ENCODE measurements around the gene SLC7A5. TPM values are rescaled to one million over a fixed set of nuclear protein-coding genes. Genes with fewer than 3 reads are reported as not detected.
A peak's percentile ranks its signal among the peaks of the same experiment; 100 is the strongest.
"Not testable (repeated sequence)": the region's sequence is repeated elsewhere in the genome, so short reads cannot be mapped to it uniquely, and the experiment has no call there.

SLC7A5 gene
- total RNA-seq, 1 experiment from 2014 or later: 24.5 TPM

DNA sequence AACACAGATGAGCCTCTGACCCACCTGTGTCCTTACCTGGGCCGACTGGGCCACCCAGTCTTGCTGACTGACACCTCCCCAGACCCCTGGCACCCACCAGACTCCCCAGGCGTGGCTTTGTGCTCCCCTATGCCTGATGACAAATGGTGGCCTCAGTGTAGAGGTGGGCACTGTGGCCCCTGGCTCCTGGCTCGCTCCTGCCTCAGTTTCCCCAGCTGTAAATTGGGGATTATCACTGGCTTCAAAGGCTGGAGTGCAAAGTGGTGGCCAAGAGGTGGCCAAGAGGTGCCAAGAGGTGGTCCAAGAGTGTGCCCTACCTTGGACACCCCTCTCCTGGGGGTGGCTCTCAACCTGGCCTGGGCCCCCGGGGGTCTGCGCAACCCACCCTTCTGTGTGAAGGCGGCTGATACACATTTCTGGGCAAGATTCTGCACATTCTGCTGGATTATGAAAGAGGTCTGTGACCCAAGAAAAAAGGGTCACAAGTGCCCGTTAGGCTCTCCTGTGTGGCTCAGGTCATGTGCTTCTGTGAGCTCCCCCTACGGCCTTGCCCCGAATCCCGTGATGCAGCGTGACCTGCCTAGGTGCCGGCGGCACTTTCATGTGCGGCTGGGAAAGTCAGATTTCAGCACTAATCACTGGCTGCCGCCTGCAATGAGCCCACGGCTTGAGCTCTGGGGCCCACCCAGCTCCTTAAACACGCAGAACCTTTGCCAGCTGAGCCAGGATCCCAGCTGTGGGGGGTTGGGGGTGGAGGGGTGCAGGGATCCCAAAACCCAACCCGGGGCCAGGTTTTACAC lies 7.8 kb downstream of the SLC7A5 start:
- DNase-seq (ENCODE audit: low read depth): not testable (repeated sequence)

- DNase-seq (ENCODE audit: low read depth): peak; percentile 86
Observed at GRCh38 chr16:87860553-87861299, 8.6 kb downstream of the SLC7A5 start.

DNA sequence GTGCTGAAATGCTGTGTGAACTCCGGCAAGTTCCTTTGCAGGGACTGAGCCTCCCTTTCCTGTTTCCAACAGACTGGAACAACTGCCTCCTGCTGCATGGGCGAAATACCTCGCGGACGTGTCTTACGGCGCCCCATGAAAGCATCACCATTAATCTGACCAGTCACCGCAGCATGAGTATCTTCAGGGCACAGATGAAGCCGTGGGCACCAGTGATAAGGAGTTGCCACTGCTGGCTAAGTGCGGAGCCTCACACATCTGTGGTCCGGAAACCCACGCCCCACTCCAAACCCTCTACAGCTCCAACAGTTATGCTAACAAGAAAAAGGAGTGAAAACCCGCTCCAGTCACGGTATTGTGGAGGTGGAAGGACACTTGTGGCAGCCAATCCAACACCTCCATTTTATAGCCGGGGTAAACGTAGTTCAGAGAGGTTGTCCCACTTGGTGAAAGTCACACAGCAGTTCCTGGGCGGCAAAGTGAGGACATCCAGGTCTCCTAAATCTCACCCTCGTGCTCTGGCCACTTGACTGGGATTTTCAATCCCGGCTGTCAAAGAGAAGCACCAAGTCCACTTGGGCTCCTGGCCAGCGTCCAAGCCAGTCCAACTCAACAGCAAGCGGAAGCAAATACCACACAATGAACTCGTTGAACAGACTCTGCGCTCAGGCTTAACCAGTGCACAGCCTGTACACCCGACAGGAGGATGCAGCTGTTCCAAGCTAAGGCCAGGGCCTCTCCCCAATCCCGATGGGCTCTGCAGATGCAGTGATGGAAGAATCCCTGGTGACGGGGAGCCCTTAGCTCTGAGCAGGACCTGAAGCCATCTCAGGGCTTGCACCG lies 10.9 kb downstream of the SLC7A5 start:
- peak; percentile 74 for DNase-seq (ENCODE audit: low read depth)

DNA sequence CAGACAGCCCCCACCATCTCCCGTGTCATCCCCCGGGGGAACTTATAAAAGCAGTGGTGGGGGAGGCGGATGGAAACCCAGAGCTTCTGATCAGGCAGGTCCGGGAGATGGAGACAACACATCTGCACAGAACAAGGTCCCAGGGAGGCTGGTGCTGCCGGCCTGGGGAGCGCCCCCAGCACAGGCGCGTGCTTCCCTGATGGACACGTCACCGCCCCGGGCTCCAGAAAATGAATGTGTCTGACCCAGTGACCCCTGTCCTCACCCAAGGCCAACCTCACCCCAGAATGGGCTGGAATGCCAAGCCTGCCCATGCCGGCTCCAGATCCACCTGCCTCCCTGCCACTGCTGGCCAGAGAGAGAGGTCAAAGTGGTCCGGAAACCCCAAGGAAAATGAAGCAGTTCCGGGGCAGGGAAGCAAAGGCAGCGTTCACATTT lies 12.5 kb downstream of the SLC7A5 start:
- DNase-seq (ENCODE audit: low read depth): peak; percentile 80

DNA sequence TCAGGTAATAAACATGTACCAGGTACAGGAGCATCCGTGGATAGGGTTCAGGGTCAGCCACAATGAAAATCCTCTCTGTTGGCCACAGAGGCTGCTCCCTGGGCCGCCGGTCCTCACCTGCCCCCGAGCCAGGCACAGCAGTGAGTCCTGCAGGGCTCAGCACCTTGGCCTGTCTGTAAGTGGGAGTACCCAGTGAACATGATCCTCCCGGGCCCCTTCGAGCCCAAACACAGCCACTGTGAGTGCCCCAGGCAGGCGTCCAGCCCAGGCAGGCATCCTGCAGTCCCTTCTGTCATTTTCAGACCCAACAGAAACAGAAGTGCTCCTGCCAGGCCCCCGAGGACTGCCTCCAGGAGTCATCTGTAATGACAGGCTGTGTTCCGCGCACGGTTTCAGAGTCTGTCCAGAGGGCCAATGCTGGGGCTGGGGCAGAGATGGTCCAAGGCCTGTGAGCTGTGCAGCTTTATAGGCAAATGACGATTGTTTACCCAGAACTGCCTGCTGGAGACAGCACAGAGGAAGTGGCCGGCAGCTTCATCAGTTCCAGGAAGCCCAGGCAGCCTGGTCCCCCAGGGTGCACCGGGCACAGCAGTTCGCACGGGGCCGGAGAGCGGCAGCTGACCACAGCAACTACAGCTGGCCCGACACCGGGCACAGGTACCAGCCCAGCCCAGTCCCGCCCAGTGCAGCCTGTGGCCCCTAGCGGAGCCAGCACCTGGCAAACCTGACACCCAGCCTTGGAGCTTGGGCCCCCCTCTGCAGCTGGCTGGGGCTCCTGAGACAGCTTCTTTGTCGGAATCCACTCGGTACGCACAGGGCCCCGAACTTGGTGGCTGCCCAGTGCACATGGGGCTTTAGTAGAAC lies 13.2 kb downstream of the SLC7A5 start:
- DNase-seq (ENCODE audit: low read depth): peak; percentile 66

- DNase-seq (ENCODE audit: low read depth): no peak
Observed at GRCh38 chr16:87854907-87855683, 14.2 kb downstream of the SLC7A5 start.

DNA sequence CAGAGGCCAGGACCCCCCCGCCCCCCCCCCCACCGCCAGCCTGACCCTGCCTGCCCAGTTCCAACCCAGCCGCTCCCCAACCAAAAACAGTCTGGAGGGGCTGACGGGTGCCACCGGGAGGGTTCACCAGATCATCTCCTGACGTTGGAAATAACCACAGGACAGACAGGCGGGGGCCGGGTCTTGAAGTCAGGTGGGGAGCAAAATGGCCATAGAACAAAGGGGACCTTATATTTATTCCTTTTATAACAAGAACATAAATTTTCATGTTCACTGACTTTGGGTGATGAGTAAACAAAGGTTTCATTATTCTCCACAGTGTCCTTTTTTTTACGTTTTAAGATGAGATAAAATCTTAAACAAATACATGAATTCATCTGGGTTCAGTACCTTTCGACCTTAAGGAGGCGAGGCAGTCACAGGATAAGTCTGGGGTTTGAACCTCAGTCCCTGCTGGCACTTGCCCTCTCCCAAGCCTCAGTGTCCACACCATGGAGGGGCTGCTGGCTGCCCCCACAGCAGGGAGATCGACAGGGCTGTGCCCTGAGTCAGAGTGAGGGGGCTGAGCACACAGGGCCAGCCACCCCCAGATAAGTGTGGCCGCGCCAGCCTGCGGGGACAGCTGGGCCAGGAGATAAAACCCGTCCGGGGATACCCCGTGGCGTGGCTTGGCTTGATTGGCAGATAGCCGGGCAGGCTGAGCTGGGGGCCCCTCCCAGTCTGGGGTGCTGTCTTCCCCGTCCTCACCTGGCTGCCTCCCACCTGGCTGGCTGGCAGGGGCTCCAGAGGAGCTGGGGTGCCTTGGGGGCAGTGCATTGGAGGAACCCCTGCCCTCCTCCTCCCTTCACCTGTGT lies 15.0 kb downstream of the SLC7A5 start:
- no peak for DNase-seq (ENCODE audit: low read depth)

DNA sequence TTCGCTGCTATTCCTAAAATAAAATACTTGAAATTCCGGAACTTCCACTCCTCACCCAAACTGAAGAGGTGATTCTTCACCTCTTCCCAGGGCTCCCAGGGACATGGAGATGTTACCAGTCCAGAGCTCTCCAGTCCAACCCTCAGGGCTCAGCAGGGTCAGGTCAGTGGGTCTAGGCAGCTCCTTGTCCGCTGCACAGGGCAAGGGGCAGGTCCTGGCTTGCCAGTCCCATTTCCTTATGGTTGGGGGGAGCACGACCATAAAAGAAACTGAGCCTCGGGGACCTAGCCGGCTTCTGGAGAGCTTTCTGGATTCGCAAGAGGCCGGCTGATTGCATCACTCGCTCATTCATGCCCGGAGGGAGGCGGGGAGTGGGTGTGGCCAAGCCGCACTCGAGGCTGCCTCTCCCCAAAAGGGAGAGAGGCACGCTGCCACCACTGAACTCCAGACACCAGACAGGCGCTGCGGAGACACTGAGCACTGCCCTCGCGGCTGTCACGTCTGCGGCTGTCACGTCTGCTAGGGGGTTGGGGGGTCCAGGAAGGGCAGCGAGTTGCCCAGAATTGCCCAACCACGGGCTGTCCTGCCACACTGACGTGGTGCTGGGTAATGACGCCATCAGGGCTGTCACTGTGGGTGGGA lies 15.8 kb downstream of the SLC7A5 start:
- DNase-seq (ENCODE audit: low read depth): peak; percentile 84

DNA sequence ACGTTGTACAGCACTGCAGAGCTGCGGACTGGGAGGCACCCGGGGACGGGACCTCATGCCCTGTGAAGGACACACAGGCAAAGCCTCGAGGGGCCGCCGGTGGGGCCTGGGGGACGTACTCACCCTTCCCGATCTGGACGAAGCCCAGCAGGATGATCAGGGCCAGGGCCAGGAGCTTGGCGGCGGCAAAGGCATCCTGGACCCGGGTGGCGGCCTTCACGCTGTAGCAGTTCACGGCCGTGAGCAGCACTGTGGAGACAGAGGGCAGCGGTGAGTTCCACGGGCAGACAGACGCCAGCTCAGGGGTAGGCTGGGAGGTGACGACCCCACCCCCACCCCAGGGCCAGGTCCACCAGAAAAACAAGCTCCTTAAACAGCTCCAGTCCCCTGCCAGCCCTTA lies 17.7 kb downstream of the SLC7A5 start:
- DNase-seq (ENCODE audit: low read depth): no peak

GRCh38 chr16:87851141-87851587 lies 18.1 kb downstream of the SLC7A5 start:
- no peak for DNase-seq (ENCODE audit: low read depth)

- peak; percentile 26 for DNase-seq (ENCODE audit: low read depth)
Observed at GRCh38 chr16:87850009-87851006, 19.0 kb downstream of the SLC7A5 start.

- DNase-seq (ENCODE audit: low read depth): no peak
Observed at GRCh38 chr16:87849419-87850008, 19.8 kb downstream of the SLC7A5 start.

GRCh38 chr16:87848676-87849345 lies 20.5 kb downstream of the SLC7A5 start:
- DNase-seq (ENCODE audit: low read depth): no peak

- no peak for DNase-seq (ENCODE audit: low read depth)
Observed at GRCh38 chr16:87847785-87848675, 21.3 kb downstream of the SLC7A5 start.

GRCh38 chr16:87847467-87847784 lies 21.9 kb downstream of the SLC7A5 start:
- no peak for DNase-seq (ENCODE audit: low read depth)
